Neural cell (in vitro differentiated cells): ENCODE data around the gene STKLD1. TPM values are rescaled to one million over a fixed set of nuclear protein-coding genes. Genes with fewer than 3 reads are reported as not detected.
A peak's percentile ranks its signal among the peaks of the same experiment; 100 is the strongest.

ENCODE experiments used
- H2AFZ ChIP-seq: fragments of 200-600, 300-800 bp; sonication (generic), shearing (Covaris generic); 2 replicates; pipeline ENCODE4 v1.6.0; 2014; ENCODE audit warnings: low read depth, mild to moderate bottlenecking, antibody characterized with exemption, low read length, moderate library complexity
- H3F3A ChIP-seq: fragments of 200-600 bp; shearing (Covaris generic); 2 replicates; pipeline ENCODE4 v1.6.1; 2016; ENCODE audit warnings: mild to moderate bottlenecking, moderate library complexity, mixed read lengths, antibody characterized with exemption, low read length; ENCODE audit not compliant: insufficient read depth, poor library complexity, severe bottlenecking
- H3K27ac ChIP-seq: fragments of 200-600, 300-800 bp; sonication (generic), shearing (Covaris generic); 2 replicates; pipeline ENCODE4 v1.5.1; 2014; ENCODE audit warnings: mild to moderate bottlenecking, low read length, moderate library complexity
- H3K27me3 ChIP-seq: fragments of 300-800, 200-600 bp; sonication (generic), shearing (Covaris generic); 2 replicates; pipeline ENCODE4 v1.6.0; 2014; ENCODE audit warnings: mild to moderate bottlenecking, low read depth, low read length, moderate library complexity; ENCODE audit not compliant: insufficient read depth
- H3K36me3 ChIP-seq: fragments of 300-800, 200-600 bp; sonication (generic), shearing (Covaris generic); 2 replicates; pipeline ENCODE4 v1.5.1; 2014; ENCODE audit warnings: mild to moderate bottlenecking, antibody characterized with exemption, low read length, moderate library complexity; ENCODE audit not compliant: insufficient read depth
- H3K4me2 ChIP-seq: fragments of 300-800, 200-600 bp; sonication (generic), shearing (Covaris generic); 2 replicates; pipeline ENCODE4 v1.6.0; 2014; ENCODE audit warnings: mild to moderate bottlenecking, low read length
- H3K4me3 ChIP-seq: fragments of 300-800, 200-600 bp; sonication (generic), shearing (Covaris generic); 2 replicates; pipeline ENCODE4 v1.5.1; 2014; ENCODE audit warnings: mild to moderate bottlenecking, low read length, moderate library complexity
- H3K79me2 ChIP-seq: fragments of 200-600 bp; shearing (Covaris generic); replicated peaks from 2 replicates; pipeline ENCODE4 v1.6.0; 2014; ENCODE audit warnings: mild to moderate bottlenecking, low read length, moderate library complexity; ENCODE audit not compliant: insufficient read depth
- H3K9ac ChIP-seq: fragments of 300-800, 200-600 bp; sonication (generic), shearing (Covaris generic); 2 replicates; pipeline ENCODE4 v1.6.1; 2016; ENCODE audit warnings: mild to moderate bottlenecking, low read length, mixed read lengths
- H3K9me2 ChIP-seq: fragments of 200-600 bp; shearing (Covaris generic); 2 replicates; pipeline ENCODE4 v1.6.1; 2016; ENCODE audit warnings: mild to moderate bottlenecking, low read length, mixed read lengths; ENCODE audit not compliant: insufficient read depth
- H3K9me3 ChIP-seq: fragments of 200-600, 300-800 bp; sonication (generic), shearing (Covaris generic); 2 replicates; pipeline ENCODE4 v1.6.1; 2016; ENCODE audit warnings: mild to moderate bottlenecking, mixed run types, low read length, moderate library complexity, mixed read lengths
- H4K20me1 ChIP-seq: fragments of 200-600 bp; shearing (Covaris generic); 2 replicates; pipeline ENCODE4 v1.6.1; 2016; ENCODE audit warnings: mild to moderate bottlenecking, mixed run types; ENCODE audit not compliant: insufficient read depth
- EP300 ChIP-seq: fragments of 450-650 bp; conservative IDR thresholded peaks from 2 replicates; pipeline ENCODE4 v1.6.1; 2014; ENCODE audit warnings: antibody characterized with exemption, mild to moderate bottlenecking, moderate library complexity; ENCODE audit not compliant: poor library complexity, severe bottlenecking
- EZH2 ChIP-seq: fragments of 200-600, 300-800 bp; shearing (Covaris generic), sonication (generic); IDR thresholded peaks from 2 replicates; pipeline ENCODE4 v1.6.1; 2014; ENCODE audit warnings: antibody characterized with exemption, low read length, borderline replicate concordance, mild to moderate bottlenecking; ENCODE audit not compliant: insufficient read depth, poor library complexity, severe bottlenecking
- MXI1 ChIP-seq: fragments of 450-650 bp; conservative IDR thresholded peaks from 2 replicates; pipeline ENCODE4 v1.6.1; 2014; ENCODE audit warnings: antibody characterized with exemption, mild to moderate bottlenecking; ENCODE audit not compliant: poor library complexity, severe bottlenecking
- POLR2AphosphoS5 ChIP-seq: IDR thresholded peaks from 2 replicates; pipeline ENCODE4 v1.6.1; 2012
- RAD21 ChIP-seq: fragments of 450-650 bp; conservative IDR thresholded peaks from 2 replicates; pipeline ENCODE4 v1.6.1; 2014; ENCODE audit warnings: antibody characterized with exemption, mild to moderate bottlenecking, moderate library complexity
- SMC3 ChIP-seq: fragments of 450-650 bp; conservative IDR thresholded peaks from 2 replicates; pipeline ENCODE4 v1.6.1; 2014; ENCODE audit warnings: antibody characterized with exemption, mild to moderate bottlenecking, moderate library complexity; ENCODE audit not compliant: poor library complexity
- TAF1 ChIP-seq: IDR thresholded peaks from 2 replicates; pipeline ENCODE4 v1.6.1; 2012; ENCODE audit warnings: low read depth
- polyA plus RNA-seq: library from polyadenylated mRNA; depleted of rRNA; stranded (reverse); fragments of >200 nt; gene quantifications from 2 replicates; pipeline ENCODE4 v1.2.3, GENCODE V29; 2014
- TF ChIP-seq, protein P1 (sequence below): IDR thresholded peaks from 2 replicates; pipeline ENCODE4 v1.6.1; 2012; ENCODE audit warnings: borderline replicate concordance
- TF ChIP-seq, protein P2 (sequence below): fragments of 450-650 bp; IDR thresholded peaks from 2 replicates; pipeline ENCODE4 v1.5.1; 2014; ENCODE audit warnings: antibody characterized with exemption, mild to moderate bottlenecking, moderate library complexity; ENCODE audit not compliant: poor library complexity, severe bottlenecking

The STKLD1 gene
- polyA plus RNA-seq, 1 donor from 2014 or later = 1.1 TPM

DNA sequence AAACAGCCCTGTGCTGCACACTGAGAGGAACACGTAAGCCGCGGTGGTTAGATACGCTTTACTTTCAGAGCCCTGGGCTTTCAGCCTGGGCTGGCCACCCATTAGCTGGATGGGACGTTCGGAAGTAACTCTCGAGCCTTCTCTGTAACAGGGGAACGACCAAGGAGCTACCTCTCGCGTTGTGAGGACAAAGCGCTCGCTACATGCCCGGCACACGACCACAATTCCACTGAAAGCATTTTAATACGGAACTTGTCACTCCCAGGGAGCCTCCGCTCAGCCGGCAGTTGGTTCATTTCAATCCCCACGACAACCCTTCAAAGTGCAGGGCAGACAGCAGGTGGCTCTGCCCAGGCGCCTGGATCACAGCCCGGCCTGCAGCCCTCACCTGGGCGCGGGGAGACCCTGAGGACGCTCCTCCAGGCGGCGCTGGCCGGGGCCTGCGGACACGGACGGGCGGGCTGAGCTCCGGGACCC lies 20.2 kb upstream of the STKLD1 start:
- Histone ChIP-seq H3K4me2 (peak overlapping the region; percentile 84), H3K79me2 (peaks cover 16% of the 10 kb centered on the region), H3K27me3 (no peaks in the 10 kb centered on the region), H3K9me2 (no peaks in the 10 kb centered on the region), H3K36me3 (peaks cover 6% of the 10 kb centered on the region), H3K9ac (peak overlapping the region; percentile 80), H3K9me3 (no peaks in the 10 kb centered on the region), H3K4me3 (peak overlapping the region; percentile 95), H3K27ac (peak overlapping the region; percentile 53), H3F3A (no peaks in the 10 kb centered on the region), H2AFZ (no peak overlapping the region), H4K20me1 (no peaks in the 10 kb centered on the region)
- TF ChIP-seq, protein P1, sequence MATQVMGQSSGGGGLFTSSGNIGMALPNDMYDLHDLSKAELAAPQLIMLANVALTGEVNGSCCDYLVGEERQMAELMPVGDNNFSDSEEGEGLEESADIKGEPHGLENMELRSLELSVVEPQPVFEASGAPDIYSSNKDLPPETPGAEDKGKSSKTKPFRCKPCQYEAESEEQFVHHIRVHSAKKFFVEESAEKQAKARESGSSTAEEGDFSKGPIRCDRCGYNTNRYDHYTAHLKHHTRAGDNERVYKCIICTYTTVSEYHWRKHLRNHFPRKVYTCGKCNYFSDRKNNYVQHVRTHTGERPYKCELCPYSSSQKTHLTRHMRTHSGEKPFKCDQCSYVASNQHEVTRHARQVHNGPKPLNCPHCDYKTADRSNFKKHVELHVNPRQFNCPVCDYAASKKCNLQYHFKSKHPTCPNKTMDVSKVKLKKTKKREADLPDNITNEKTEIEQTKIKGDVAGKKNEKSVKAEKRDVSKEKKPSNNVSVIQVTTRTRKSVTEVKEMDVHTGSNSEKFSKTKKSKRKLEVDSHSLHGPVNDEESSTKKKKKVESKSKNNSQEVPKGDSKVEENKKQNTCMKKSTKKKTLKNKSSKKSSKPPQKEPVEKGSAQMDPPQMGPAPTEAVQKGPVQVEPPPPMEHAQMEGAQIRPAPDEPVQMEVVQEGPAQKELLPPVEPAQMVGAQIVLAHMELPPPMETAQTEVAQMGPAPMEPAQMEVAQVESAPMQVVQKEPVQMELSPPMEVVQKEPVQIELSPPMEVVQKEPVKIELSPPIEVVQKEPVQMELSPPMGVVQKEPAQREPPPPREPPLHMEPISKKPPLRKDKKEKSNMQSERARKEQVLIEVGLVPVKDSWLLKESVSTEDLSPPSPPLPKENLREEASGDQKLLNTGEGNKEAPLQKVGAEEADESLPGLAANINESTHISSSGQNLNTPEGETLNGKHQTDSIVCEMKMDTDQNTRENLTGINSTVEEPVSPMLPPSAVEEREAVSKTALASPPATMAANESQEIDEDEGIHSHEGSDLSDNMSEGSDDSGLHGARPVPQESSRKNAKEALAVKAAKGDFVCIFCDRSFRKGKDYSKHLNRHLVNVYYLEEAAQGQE = no peak
- TF ChIP-seq MXI1 (no peak), TAF1 (no peak), POLR2AphosphoS5 (no peak), EP300 (no peak), EZH2 (no peak), SMC3 (no peak), RAD21 (no peak)
- TF ChIP-seq, protein P2, sequence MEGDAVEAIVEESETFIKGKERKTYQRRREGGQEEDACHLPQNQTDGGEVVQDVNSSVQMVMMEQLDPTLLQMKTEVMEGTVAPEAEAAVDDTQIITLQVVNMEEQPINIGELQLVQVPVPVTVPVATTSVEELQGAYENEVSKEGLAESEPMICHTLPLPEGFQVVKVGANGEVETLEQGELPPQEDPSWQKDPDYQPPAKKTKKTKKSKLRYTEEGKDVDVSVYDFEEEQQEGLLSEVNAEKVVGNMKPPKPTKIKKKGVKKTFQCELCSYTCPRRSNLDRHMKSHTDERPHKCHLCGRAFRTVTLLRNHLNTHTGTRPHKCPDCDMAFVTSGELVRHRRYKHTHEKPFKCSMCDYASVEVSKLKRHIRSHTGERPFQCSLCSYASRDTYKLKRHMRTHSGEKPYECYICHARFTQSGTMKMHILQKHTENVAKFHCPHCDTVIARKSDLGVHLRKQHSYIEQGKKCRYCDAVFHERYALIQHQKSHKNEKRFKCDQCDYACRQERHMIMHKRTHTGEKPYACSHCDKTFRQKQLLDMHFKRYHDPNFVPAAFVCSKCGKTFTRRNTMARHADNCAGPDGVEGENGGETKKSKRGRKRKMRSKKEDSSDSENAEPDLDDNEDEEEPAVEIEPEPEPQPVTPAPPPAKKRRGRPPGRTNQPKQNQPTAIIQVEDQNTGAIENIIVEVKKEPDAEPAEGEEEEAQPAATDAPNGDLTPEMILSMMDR = no peak

DNA sequence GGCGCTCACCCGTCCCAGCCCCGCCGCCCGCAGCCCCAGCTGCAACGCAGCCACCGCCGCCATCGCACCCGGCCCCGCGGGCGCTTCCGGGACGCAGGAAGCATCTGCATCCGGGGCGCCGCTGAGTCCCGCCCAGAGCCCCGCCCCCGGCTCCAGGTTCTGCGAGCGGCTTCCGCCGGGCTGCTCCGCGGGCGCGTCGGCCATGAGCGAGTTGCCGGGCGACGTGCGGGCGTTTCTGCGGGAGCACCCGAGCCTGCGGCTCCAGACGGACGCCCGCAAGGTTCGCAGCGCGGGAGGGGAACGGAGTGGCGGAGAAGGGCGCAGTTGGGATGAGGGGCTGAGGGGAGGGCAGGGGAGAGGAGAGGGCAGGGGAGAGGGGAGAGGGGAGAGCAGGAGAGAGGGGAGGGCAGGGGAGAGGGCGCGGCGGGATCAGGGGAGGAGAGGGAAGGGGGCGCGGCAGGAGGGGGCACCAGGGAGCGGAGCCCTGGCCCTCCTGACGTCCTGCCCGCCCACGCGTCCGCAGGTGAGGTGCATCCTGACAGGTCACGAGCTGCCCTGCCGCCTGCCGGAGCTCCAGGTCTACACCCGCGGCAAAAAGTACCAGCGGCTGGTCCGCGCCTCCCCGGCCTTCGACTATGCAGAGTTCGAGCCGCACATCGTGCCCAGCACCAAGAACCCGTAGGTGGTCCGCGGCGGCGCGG lies 19.6 kb upstream of the STKLD1 start, which contains the start of the genes SURF1 and SURF2:
SURF1 (minus strand) TSS at position 97 of the 701 bp plus-strand sequence; CDS start at position 63, 34 bp downstream.
SURF2 (plus strand) TSS at position 160 of the 701 bp plus-strand sequence; CDS start at position 203, 43 bp downstream.
- Histone ChIP-seq H4K20me1 (no peaks in the 10 kb centered on the region), H3K27me3 (no peaks in the 10 kb centered on the region), H2AFZ (peak within 1 kb of the TSS; percentile 65), H3K9me2 (no peaks in the 10 kb centered on the region), H3K79me2 (peaks cover 16% of the 10 kb centered on the region), H3K9ac (peak within 1 kb of the TSS; percentile 80), H3K4me3 (peak within 1 kb of the TSS; percentile 95), H3K9me3 (no peaks in the 10 kb centered on the region), H3K36me3 (peaks cover 6% of the 10 kb centered on the region), H3K4me2 (peak within 1 kb of the TSS; percentile 84), H3F3A (no peaks in the 10 kb centered on the region), H3K27ac (peak within 1 kb of the TSS; percentile 73)
- no peak for TF ChIP-seq EP300
- TF ChIP-seq MXI1 = peak; percentile 91
- peak; percentile 80 for TF ChIP-seq POLR2AphosphoS5
- no peak for TF ChIP-seq TAF1
- TF ChIP-seq, protein P2 = peak; percentile 32
- TF ChIP-seq, protein P1 = peak; percentile 38
- TF ChIP-seq EZH2 = no peak
- TF ChIP-seq SMC3 = no peak
- no peak for TF ChIP-seq RAD21
